A673 (cell line): ENCODE results near the gene LARGE2. TPM values are rescaled to one million over a fixed set of nuclear protein-coding genes. Genes with fewer than 3 reads are reported as not detected.

Experiments used
- BruUV-seq: library from RNA; stranded (reverse); fragments of 400-500 nt; replicated peaks from 2 replicates; lab custom pipeline; 2021; lab: Mats Ljungman, UMichigan
- CTCF ChIA-PET: fragments of 300-600 bp; sonication (Branson Sonifier 250); formaldehyde crosslinking; loops from one replicate; lab custom pipeline; 2022; ENCODE audit warnings: antibody characterized with exemption; lab: Charles Lee
- POLR2A ChIA-PET: fragments of 300-600 bp; sonication (Branson Sonifier 250); formaldehyde crosslinking; loops from one replicate; lab custom pipeline; 2022; ENCODE audit warnings: antibody characterized with exemption; ENCODE audit not compliant: low non-redundant PET; lab: Charles Lee
- DNase-seq: peaks from one replicate; pipeline ENCODE4 v3.0.0-alpha.2; 2015; ENCODE audit warnings: low spot score
- H3K27ac ChIP-seq: fragments of 200-600 bp; sonication (generic); 2 replicates; pipeline ENCODE4 v1.5.1; 2016; ENCODE audit warnings: mixed run types, low read depth, mild to moderate bottlenecking, mixed read lengths, antibody characterized with exemption, low read length; ENCODE audit not compliant: poor library complexity, severe bottlenecking
- H3K27me3 ChIP-seq: fragments of 200-600 bp; sonication (generic); replicated peaks from 2 replicates; pipeline ENCODE4 v1.6.1; 2017; ENCODE audit warnings: mixed run types, low read depth, mild to moderate bottlenecking, mixed read lengths, antibody characterized with exemption, low read length; ENCODE audit not compliant: insufficient read depth, poor library complexity
- H3K36me3 ChIP-seq: fragments of 200-600 bp; sonication (generic); 2 replicates; pipeline ENCODE4 v1.6.1; 2016; ENCODE audit warnings: mixed run types, mild to moderate bottlenecking, mixed read lengths, antibody characterized with exemption, low read length; ENCODE audit not compliant: insufficient read depth, poor library complexity, severe bottlenecking
- H3K4me1 ChIP-seq: fragments of 200-600 bp; sonication (generic); 2 replicates; pipeline ENCODE4 v1.6.1; 2017; ENCODE audit warnings: mixed run types, mild to moderate bottlenecking, mixed read lengths, antibody characterized with exemption, low read length; ENCODE audit not compliant: insufficient read depth, poor library complexity, severe bottlenecking
- H3K4me3 ChIP-seq: fragments of 200-600 bp; sonication (generic); 2 replicates; pipeline ENCODE4 v1.5.1; 2016; ENCODE audit warnings: low read depth, mixed run types, mild to moderate bottlenecking, mixed read lengths, low read length; ENCODE audit not compliant: poor library complexity, severe bottlenecking
- H3K9me3 ChIP-seq: fragments of 200-600 bp; sonication (generic); 2 replicates; pipeline ENCODE4 v1.6.1; 2016; ENCODE audit warnings: mixed run types, low read depth, mild to moderate bottlenecking, mixed read lengths, antibody characterized with exemption, low read length; ENCODE audit not compliant: poor library complexity, severe bottlenecking
- EZH2 ChIP-seq: fragments of 200-600 bp; sonication (generic); IDR thresholded peaks from 2 replicates; pipeline ENCODE4 v1.6.1; 2017; ENCODE audit warnings: borderline replicate concordance, low read depth, mild to moderate bottlenecking, mixed read lengths, antibody characterized with exemption, low read length; ENCODE audit not compliant: poor library complexity, severe bottlenecking
- intact Hi-C: fragments of 100-400 bp; cut with micrococcal nuclease; formaldehyde crosslinking; loops from one replicate; pipeline ENCODE4 v1.10.0; 2022; ENCODE audit not compliant: unreplicated experiment
- total RNA-seq: library from RNA; stranded (reverse); gene quantifications from 2 replicates; pipeline ENCODE4 v1.2.3, GENCODE V29; 2021
- TF ChIP-seq, protein P1 (sequence below): fragments of 300-800, 200-600 bp; sonication (generic); conservative IDR thresholded peaks from 2 replicates; pipeline ENCODE4 v1.5.1; 2017; ENCODE audit warnings: low read depth, mild to moderate bottlenecking, antibody characterized with exemption, low read length, moderate library complexity, mixed read lengths

Gene LARGE2
- total RNA-seq, 1 experiment from 2014 or later, result 9.1 TPM

DNA sequence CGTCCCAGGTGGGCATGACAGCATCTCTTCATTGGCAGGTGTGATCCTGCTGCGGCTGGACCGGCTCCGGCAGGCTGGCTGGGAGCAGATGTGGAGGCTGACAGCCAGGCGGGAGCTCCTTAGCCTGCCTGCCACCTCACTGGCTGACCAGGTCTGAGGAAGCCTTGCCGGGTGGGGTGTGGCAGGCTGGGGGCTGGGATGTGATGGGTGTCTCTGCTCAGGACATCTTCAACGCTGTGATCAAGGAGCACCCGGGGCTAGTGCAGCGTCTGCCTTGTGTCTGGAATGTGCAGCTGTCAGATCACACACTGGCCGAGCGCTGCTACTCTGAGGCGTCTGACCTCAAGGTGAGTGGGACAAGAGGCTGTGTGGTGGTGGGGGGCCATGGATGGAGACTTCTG is 3.5 kb downstream of the LARGE2 start:
- ChIA-PET POLR2A (no interaction called here), CTCF (no interaction called here)
- DNase-seq, result no peak
- no peaks in the 10 kb centered on the region for H3K36me3 ChIP-seq
- H3K9me3 ChIP-seq, result no peaks in the 10 kb centered on the region
- no peak overlapping the region for H3K27ac ChIP-seq
- TF ChIP-seq EZH2, result no peak
- TF ChIP-seq, protein P1, sequence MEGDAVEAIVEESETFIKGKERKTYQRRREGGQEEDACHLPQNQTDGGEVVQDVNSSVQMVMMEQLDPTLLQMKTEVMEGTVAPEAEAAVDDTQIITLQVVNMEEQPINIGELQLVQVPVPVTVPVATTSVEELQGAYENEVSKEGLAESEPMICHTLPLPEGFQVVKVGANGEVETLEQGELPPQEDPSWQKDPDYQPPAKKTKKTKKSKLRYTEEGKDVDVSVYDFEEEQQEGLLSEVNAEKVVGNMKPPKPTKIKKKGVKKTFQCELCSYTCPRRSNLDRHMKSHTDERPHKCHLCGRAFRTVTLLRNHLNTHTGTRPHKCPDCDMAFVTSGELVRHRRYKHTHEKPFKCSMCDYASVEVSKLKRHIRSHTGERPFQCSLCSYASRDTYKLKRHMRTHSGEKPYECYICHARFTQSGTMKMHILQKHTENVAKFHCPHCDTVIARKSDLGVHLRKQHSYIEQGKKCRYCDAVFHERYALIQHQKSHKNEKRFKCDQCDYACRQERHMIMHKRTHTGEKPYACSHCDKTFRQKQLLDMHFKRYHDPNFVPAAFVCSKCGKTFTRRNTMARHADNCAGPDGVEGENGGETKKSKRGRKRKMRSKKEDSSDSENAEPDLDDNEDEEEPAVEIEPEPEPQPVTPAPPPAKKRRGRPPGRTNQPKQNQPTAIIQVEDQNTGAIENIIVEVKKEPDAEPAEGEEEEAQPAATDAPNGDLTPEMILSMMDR, result no peak
- peaks cover 7% of the 10 kb centered on the region for H3K4me1 ChIP-seq
- BruUV-seq, result no TSS peak
- H3K27me3 ChIP-seq, result no peaks in the 10 kb centered on the region
- H3K4me3 ChIP-seq, result no peak overlapping the region
- intact Hi-C loops, result no loop called here

DNA sequence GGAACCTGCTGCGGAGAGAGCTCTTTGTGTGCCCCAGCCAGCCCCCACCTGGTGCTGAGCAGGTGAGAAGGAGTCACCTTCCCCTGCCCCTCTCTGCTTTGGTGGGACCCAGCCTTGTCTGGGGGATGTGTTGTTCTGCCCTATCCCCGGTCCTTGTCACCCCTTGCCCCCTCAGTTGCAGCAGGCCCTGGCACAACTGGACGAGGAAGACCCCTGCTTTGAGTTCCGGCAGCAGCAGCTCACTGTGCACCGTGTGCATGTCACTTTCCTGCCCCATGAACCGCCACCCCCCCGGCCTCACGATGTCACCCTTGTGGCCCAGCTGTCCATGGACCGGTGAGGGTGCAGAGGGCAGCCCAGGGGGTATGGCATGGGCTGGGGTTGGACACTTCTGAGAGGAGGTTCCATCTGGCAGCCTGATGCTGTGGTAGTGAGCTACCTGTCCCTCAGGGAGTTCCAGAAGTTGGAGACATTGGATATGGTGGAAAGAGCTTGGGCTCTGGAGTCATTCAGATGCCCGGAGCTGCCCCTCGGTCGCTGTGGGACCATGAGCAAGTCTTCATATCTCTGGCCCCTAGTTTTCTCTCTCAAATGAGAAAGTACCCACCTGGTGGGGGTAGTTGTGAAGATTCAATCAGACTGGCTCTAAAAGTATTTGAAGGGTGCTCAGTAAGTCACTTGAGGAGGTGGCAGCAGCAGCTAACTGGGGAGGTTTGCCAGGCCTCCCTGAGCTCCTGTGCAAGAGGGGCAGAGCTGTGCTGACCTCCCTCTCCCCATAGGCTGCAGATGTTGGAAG is 4.3 kb downstream of the LARGE2 start:
- ChIA-PET POLR2A (no interaction called here), CTCF (no interaction called here)
- BruUV-seq, result no TSS peak
- Histone ChIP-seq H3K4me3 (no peak overlapping the region), H3K4me1 (peaks cover 7% of the 10 kb centered on the region), H3K27me3 (no peaks in the 10 kb centered on the region), H3K27ac (no peak overlapping the region), H3K9me3 (no peaks in the 10 kb centered on the region), H3K36me3 (no peaks in the 10 kb centered on the region)
- no peak for DNase-seq
- TF ChIP-seq EZH2, result no peak
- TF ChIP-seq, protein P1, result no peak
- intact Hi-C loops, result no loop called here

DNA sequence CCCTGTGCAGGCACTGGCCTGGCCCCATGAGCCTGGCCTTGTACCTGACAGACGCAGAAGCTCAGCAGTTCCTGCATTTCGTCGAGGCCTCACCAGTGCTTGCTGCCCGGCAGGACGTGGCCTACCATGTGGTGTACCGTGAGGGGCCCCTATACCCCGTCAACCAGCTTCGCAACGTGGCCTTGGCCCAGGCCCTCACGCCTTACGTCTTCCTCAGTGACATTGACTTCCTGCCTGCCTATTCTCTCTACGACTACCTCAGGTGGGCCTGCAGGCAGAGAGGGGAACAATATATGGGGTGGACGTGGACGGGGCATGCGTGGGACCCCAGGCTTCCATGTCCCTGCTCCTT is 4.9 kb downstream of the LARGE2 start:
- TF ChIP-seq, protein P1, result no peak
- no peak for TF ChIP-seq EZH2
- H3K4me1 ChIP-seq, result peaks cover 7% of the 10 kb centered on the region
- intact Hi-C loops, result no loop called here
- H3K9me3 ChIP-seq, result no peaks in the 10 kb centered on the region
- no peak overlapping the region for H3K27ac ChIP-seq
- no TSS peak for BruUV-seq
- ChIA-PET POLR2A (no interaction called here), CTCF (no interaction called here)
- no peak overlapping the region for H3K4me3 ChIP-seq
- H3K36me3 ChIP-seq, result no peaks in the 10 kb centered on the region
- no peaks in the 10 kb centered on the region for H3K27me3 ChIP-seq
- DNase-seq, result no peak
